CD4-positive, alpha-beta T cell (primary cell): ENCODE measurements around the gene MS4A7. TPM values are rescaled to one million over a fixed set of nuclear protein-coding genes. Genes with fewer than 3 reads are reported as not detected.

Experiments used
- ATAC-seq: fragments of 200-7000 bp; cut with Tn5 transposase; one replicate; pipeline ENCODE4 v1.10.0; 2022; ENCODE audit warnings: mild to moderate bottlenecking; ENCODE audit not compliant: poor library complexity
- CTCF ChIA-PET: fragments of 350-600 bp; sonication (Branson Sonifier 250); formaldehyde crosslinking; loops from one replicate; lab custom pipeline; 2021; ENCODE audit warnings: antibody characterized with exemption, inconsistent platforms; lab: Charles Lee
- POLR2A ChIA-PET: fragments of 350-600 bp; sonication (Branson Sonifier 250); formaldehyde crosslinking; loops from one replicate; lab custom pipeline; 2021; ENCODE audit warnings: antibody characterized with exemption, inconsistent platforms; lab: Charles Lee
- DNase-seq, 14 experiments: peaks; one replicate each; pipeline ENCODE4 v3.0.0-alpha.2; 2013 to 2020; ENCODE audit warnings: mixed read lengths in 2 of 14
- H3K27ac ChIP-seq, 2 donors: one replicate each; pipeline versions ENCODE4 v1.5.1 to v1.7.0; 2013; ENCODE audit warnings: low read length in 2 of 2, low read depth in 1 of 2, mild to moderate bottlenecking in 1 of 2
- H3K27me3 ChIP-seq, 2 experiments: 1 replicate in 1 of 2; 2 replicates in 1 of 2; pipeline versions ENCODE4 v1.6.1 to v1.7.0; 2013; ENCODE audit warnings: low read length in 2 of 2, control low read depth in 1 of 2, mild to moderate bottlenecking in 1 of 2, moderate library complexity in 1 of 2; ENCODE audit not compliant: insufficient read depth in 2 of 2, control insufficient read depth in 1 of 2
- H3K36me3 ChIP-seq: one replicate; pipeline ENCODE4 v1.6.1; 2013; ENCODE audit warnings: low read length, control low read depth; ENCODE audit not compliant: insufficient read depth
- H3K4me1 ChIP-seq: one replicate; pipeline ENCODE4 v1.6.1; 2013; ENCODE audit warnings: low read length, control low read depth; ENCODE audit not compliant: insufficient read depth
- H3K4me3 ChIP-seq: one replicate; pipeline ENCODE4 v1.5.1; 2013; ENCODE audit warnings: mild to moderate bottlenecking, low read length, moderate library complexity
- H3K9me3 ChIP-seq, 2 experiments: 1 replicate in 1 of 2; 2 replicates in 1 of 2; pipeline versions ENCODE4 v1.6.1 to v1.7.0; 2013; ENCODE audit warnings: low read length in 2 of 2, mild to moderate bottlenecking in 2 of 2, control low read depth in 1 of 2, moderate library complexity in 1 of 2; ENCODE audit not compliant: control insufficient read depth in 1 of 2, insufficient read depth in 1 of 2
- H3K27ac Mint-ChIP-seq: one replicate; pipeline ENCODE4 v1.8.0; 2020; ENCODE audit warnings: mixed read lengths
- H3K27me3 Mint-ChIP-seq: one replicate; pipeline ENCODE4 v1.8.0; 2021; ENCODE audit warnings: mixed read lengths
- H3K36me3 Mint-ChIP-seq: one replicate; pipeline ENCODE4 v1.8.0; 2021; ENCODE audit warnings: low read depth, mixed read lengths
- H3K4me1 Mint-ChIP-seq: one replicate; pipeline ENCODE4 v1.8.0; 2021; ENCODE audit warnings: low read depth, mixed read lengths
- H3K4me3 Mint-ChIP-seq: one replicate; pipeline ENCODE4 v1.8.0; 2020; ENCODE audit warnings: mild to moderate bottlenecking, mixed read lengths
- H3K9me3 Mint-ChIP-seq: one replicate; pipeline ENCODE4 v1.8.0; 2020; ENCODE audit warnings: mixed read lengths
- intact Hi-C, 2 experiments: fragments of 100-400 bp; cut with DNase I in 1 of 2; cut with micrococcal nuclease in 1 of 2; formaldehyde crosslinking; loops; one replicate each; pipeline versions ENCODE4 v1.15.1 to v1.9.0; 2023 to 2025; cut with DNase I, micrococcal nuclease
- total RNA-seq, 174 experiments: library from RNA in 2 of 174; stranded (reverse) in 2 of 174; gene quantifications; one replicate each; pipeline ENCODE4 v1.2.3 and lab custom pipeline; 2021 to 2026
- TF ChIP-seq, protein P1 (sequence below): fragments of 200-600 bp; IDR thresholded peaks from one replicate; pipeline ENCODE4 v1.8.0; 2022; ENCODE audit warnings: antibody characterized with exemption, mild to moderate bottlenecking

MS4A7 gene
- total RNA-seq, 2 experiments from 2014 or later: 0.80 TPM; not detected in 1

- Mint-ChIP-seq H3K27ac (no peak overlapping the region), H3K4me3 (no peak overlapping the region), H3K27me3 (no peaks in the 10 kb centered on the region), H3K36me3 (no peaks in the 10 kb centered on the region), H3K4me1 (no peaks in the 10 kb centered on the region), H3K9me3 (no peaks in the 10 kb centered on the region)
- intact Hi-C loops: no loop called here
- Histone ChIP-seq H3K27me3 (peaks cover 0 to 6% of the 10 kb centered on the region in 2 experiments), H3K9me3 (no peaks in the 10 kb centered on the region), H3K4me3 (no peak overlapping the region), H3K36me3 (no peaks in the 10 kb centered on the region), H3K27ac (no peak overlapping the region), H3K4me1 (no peaks in the 10 kb centered on the region)
- ATAC-seq: no peak
- CTCF ChIA-PET: no interaction called here
- TF ChIP-seq, protein P1, sequence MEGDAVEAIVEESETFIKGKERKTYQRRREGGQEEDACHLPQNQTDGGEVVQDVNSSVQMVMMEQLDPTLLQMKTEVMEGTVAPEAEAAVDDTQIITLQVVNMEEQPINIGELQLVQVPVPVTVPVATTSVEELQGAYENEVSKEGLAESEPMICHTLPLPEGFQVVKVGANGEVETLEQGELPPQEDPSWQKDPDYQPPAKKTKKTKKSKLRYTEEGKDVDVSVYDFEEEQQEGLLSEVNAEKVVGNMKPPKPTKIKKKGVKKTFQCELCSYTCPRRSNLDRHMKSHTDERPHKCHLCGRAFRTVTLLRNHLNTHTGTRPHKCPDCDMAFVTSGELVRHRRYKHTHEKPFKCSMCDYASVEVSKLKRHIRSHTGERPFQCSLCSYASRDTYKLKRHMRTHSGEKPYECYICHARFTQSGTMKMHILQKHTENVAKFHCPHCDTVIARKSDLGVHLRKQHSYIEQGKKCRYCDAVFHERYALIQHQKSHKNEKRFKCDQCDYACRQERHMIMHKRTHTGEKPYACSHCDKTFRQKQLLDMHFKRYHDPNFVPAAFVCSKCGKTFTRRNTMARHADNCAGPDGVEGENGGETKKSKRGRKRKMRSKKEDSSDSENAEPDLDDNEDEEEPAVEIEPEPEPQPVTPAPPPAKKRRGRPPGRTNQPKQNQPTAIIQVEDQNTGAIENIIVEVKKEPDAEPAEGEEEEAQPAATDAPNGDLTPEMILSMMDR: no peak
- POLR2A ChIA-PET: no interaction called here
- no peak for DNase-seq
Observed at GRCh38 chr11:60393016-60393415, 14.7 kb downstream of the MS4A7 start.

GRCh38 chr11:60394666-60395380 is 16.5 kb downstream of the MS4A7 start:
- no peak overlapping the region for H3K27ac ChIP-seq
- TF ChIP-seq, protein P1: no peak
- ChIA-PET POLR2A (no interaction called here), CTCF (interaction anchor here (0.8 kb wide), 1 partner anchor 11 kb away, joined by 3 read pairs; no protein-coding TSS in a partner anchor)
- H3K27me3 ChIP-seq: peaks cover 0 to 6% of the 10 kb centered on the region in 2 experiments
- H3K4me1 Mint-ChIP-seq: no peaks in the 10 kb centered on the region
- H3K4me3 ChIP-seq: no peak overlapping the region
- peak in 2 of 14 experiments; percentile 36 to 37 for DNase-seq
- ATAC-seq: no peak
- no peaks in the 10 kb centered on the region for H3K27me3 Mint-ChIP-seq
- H3K4me1 ChIP-seq: no peaks in the 10 kb centered on the region
- no peaks in the 10 kb centered on the region for H3K36me3 Mint-ChIP-seq
- H3K27ac Mint-ChIP-seq: no peak overlapping the region
- intact Hi-C loops: no loop called here
- H3K36me3 ChIP-seq: no peaks in the 10 kb centered on the region
- no peaks in the 10 kb centered on the region for H3K9me3 ChIP-seq
- H3K9me3 Mint-ChIP-seq: no peaks in the 10 kb centered on the region
- no peak overlapping the region for H3K4me3 Mint-ChIP-seq

GRCh38 chr11:60396382-60396781 is 18.1 kb downstream of the MS4A7 start, which contains the start of gene MS4A14:
Gene MS4A14 (plus strand): TSS chr11:60396459. CDS start chr11:60396579, 120 bp downstream.
- H3K36me3 Mint-ChIP-seq: no peaks in the 10 kb centered on the region

More at GRCh38 chr11:60396382-60396781, 18.1 kb downstream of the MS4A7 start, which contains the start of gene MS4A14:
- no peaks in the 10 kb centered on the region for H3K4me1 ChIP-seq
- CTCF ChIA-PET: no interaction called here
- Mint-ChIP-seq H3K4me3 (no peak within 1 kb of the TSS), H3K4me1 (no peaks in the 10 kb centered on the region), H3K27me3 (no peaks in the 10 kb centered on the region), H3K27ac (no peak within 1 kb of the TSS), H3K9me3 (no peaks in the 10 kb centered on the region)
- DNase-seq: peak in 1 of 14 experiments; percentile 22
- no peaks in the 10 kb centered on the region for H3K36me3 ChIP-seq
- no peak within 1 kb of the TSS for H3K4me3 ChIP-seq
- TF ChIP-seq, protein P1: no peak
- POLR2A ChIA-PET: no interaction called here
- peaks cover 0 to 6% of the 10 kb centered on the region in 2 experiments for H3K27me3 ChIP-seq
- H3K27ac ChIP-seq: no peak within 1 kb of the TSS
- no peak for ATAC-seq
- intact Hi-C loops: no loop called here
- no peaks in the 10 kb centered on the region for H3K9me3 ChIP-seq
